GM12878 (cell line): Measurements from ENCODE around the gene DYNC2LI1. TPM values are rescaled to one million over a fixed set of nuclear protein-coding genes. Genes with fewer than 3 reads are reported as not detected.

ENCODE experiments used
- ATAC-seq: fragments of 200-7000 bp; cut with Tn5 transposase; 3 replicates; pipeline ENCODE4 v1.9.1; 2020; ENCODE audit warnings: mild to moderate bottlenecking, moderate library complexity
- BruUV-seq: library from RNA; stranded (reverse); fragments of 400-500 nt; replicated peaks from 2 replicates; lab custom pipeline; 2021; lab: Mats Ljungman, UMichigan
- CTCF ChIA-PET: fragments of 300-600 bp; sonication (Branson Sonifier 250); formaldehyde crosslinking; extraction: SDS; loops from one replicate; lab custom pipeline; 2021; ENCODE audit warnings: inconsistent platforms; lab: Yijun Ruan, JAX
- POLR2A ChIA-PET: fragments of 350-600 bp; formaldehyde crosslinking; extraction: SDS; loops from one replicate; lab custom pipeline; 2021; ENCODE audit warnings: inconsistent platforms; lab: Charles Lee
- RAD21 ChIA-PET: fragments of 300-600 bp; sonication (Branson Sonifier 250); formaldehyde crosslinking; loops from one replicate; lab custom pipeline; 2023; ENCODE audit warnings: antibody characterized with exemption; ENCODE audit not compliant: unreplicated experiment; lab: Charles Lee
- SMC1A ChIA-PET: fragments of 300-600 bp; sonication (Branson Sonifier 250); formaldehyde crosslinking; loops from one replicate; lab custom pipeline; 2023; ENCODE audit not compliant: unreplicated experiment, uncharacterized antibody; lab: Charles Lee
- DNase-seq: peaks from one replicate; pipeline ENCODE4 v3.0.0-alpha.2; 2011; ENCODE audit warnings: low read depth, low spot score
- FAIRE-seq: peaks from 3 replicates; lab custom pipeline; 2011; peaks lifted over from hg19 to GRCh38; lab: Jason Lieb, UNC
- H2AFZ ChIP-seq: 2 replicates; pipeline ENCODE4 v1.6.0; 2011; ENCODE audit warnings: low read depth, low read length, control low read depth; ENCODE audit not compliant: control insufficient read depth
- H3K27ac ChIP-seq: 2 replicates; pipeline ENCODE4 v1.5.1; 2011; ENCODE audit warnings: control low read depth; ENCODE audit not compliant: control insufficient read depth, insufficient read depth
- H3K27me3 ChIP-seq, 2 experiments: replicated peaks in 1 of 2; 2 replicates each; pipeline versions ENCODE4 v1.6.0 to v1.6.1; 2011; ENCODE audit warnings: low read length in 1 of 2; ENCODE audit not compliant: control insufficient read depth in 2 of 2, insufficient read depth in 2 of 2
- H3K36me3 ChIP-seq, 2 experiments: 2 replicates each; pipeline ENCODE4 v1.5.1; 2011; ENCODE audit warnings: low read length in 1 of 2; ENCODE audit not compliant: control insufficient read depth in 2 of 2, insufficient read depth in 2 of 2
- H3K4me1 ChIP-seq: 2 replicates; pipeline ENCODE4 v1.6.1; 2011; ENCODE audit warnings: mild to moderate bottlenecking, low read length, moderate library complexity, mixed read lengths; ENCODE audit not compliant: control insufficient read depth, insufficient read depth
- H3K4me2 ChIP-seq: 2 replicates; pipeline ENCODE4 v1.6.0; 2011; ENCODE audit warnings: control low read depth; ENCODE audit not compliant: control insufficient read depth, insufficient read depth
- H3K4me3 ChIP-seq: fragments of 200-600 bp; sonication (generic); 2 replicates; pipeline ENCODE4 v1.5.1; 2016
- H3K79me2 ChIP-seq: 2 replicates; pipeline ENCODE4 v1.6.0; 2011; ENCODE audit warnings: low read length; ENCODE audit not compliant: control insufficient read depth, insufficient read depth
- H3K9ac ChIP-seq: 2 replicates; pipeline ENCODE4 v1.8.0; 2011; ENCODE audit warnings: low read length, control low read depth, mixed read lengths; ENCODE audit not compliant: control insufficient read depth, insufficient read depth
- H3K9me3 ChIP-seq: replicated peaks from 3 replicates; pipeline ENCODE4 v1.5.1; 2011; ENCODE audit warnings: mild to moderate bottlenecking, low read length; ENCODE audit not compliant: control insufficient read depth, insufficient read depth
- H4K20me1 ChIP-seq: 2 replicates; pipeline ENCODE4 v1.6.0; 2011; ENCODE audit not compliant: control insufficient read depth, insufficient read depth
- ASH2L ChIP-seq: fragments of 300-600, 200-600 bp; sonication (generic); IDR thresholded peaks from 2 replicates; pipeline ENCODE4 v1.6.1; 2017; ENCODE audit warnings: low read depth, mild to moderate bottlenecking, borderline replicate concordance
- BCL11A ChIP-seq: IDR thresholded peaks from 2 replicates; pipeline ENCODE4 v1.6.1; 2011; ENCODE audit warnings: low read depth, low read length
- CEBPZ ChIP-seq: fragments of 150-350 bp; IDR thresholded peaks from 2 replicates; pipeline ENCODE4 v1.6.1; 2016; ENCODE audit warnings: low read depth, low read length
- MTA3 ChIP-seq: IDR thresholded peaks from 2 replicates; pipeline ENCODE4 v1.6.1; 2012; ENCODE audit warnings: low read length, inconsistent platforms, borderline replicate concordance
- NFYA ChIP-seq: IDR thresholded peaks from 2 replicates; pipeline ENCODE4 v1.6.1; 2011; ENCODE audit warnings: low read depth, mild to moderate bottlenecking, low read length, improper control_type of control experiment, borderline replicate concordance
- NR2C2 ChIP-seq: IDR thresholded peaks from 2 replicates; pipeline ENCODE4 v1.6.1; 2011; ENCODE audit warnings: borderline replicate concordance, low read depth; ENCODE audit not compliant: control insufficient read depth, insufficient read length
- PAX8 ChIP-seq: fragments of 450-650 bp; IDR thresholded peaks from 2 replicates; pipeline ENCODE4 v1.6.1; 2017; ENCODE audit warnings: mild to moderate bottlenecking, moderate library complexity
- POLR2A ChIP-seq: IDR thresholded peaks from 2 replicates; pipeline ENCODE4 v1.6.1; 2011; ENCODE audit warnings: low read depth, mild to moderate bottlenecking, low read length
- RELA ChIP-seq: fragments of 450-650 bp; IDR thresholded peaks from 2 replicates; pipeline ENCODE4 v1.8.0; 2014; ENCODE audit warnings: borderline replicate concordance; ENCODE audit not compliant: partially characterized antibody
- RFX5 ChIP-seq: IDR thresholded peaks from 2 replicates; pipeline ENCODE4 v1.6.1; 2011; ENCODE audit warnings: low read depth, low read length, improper control_type of control experiment
- SIN3A ChIP-seq: IDR thresholded peaks from 2 replicates; pipeline ENCODE4 v1.6.1; 2012; ENCODE audit warnings: low read depth, low read length, improper control_type of control experiment
- SMAD1 ChIP-seq: fragments of 450-650 bp; IDR thresholded peaks from 2 replicates; pipeline ENCODE4 v1.6.1; 2018; ENCODE audit warnings: mild to moderate bottlenecking, low read depth; ENCODE audit not compliant: partially characterized antibody
- ZBTB11 ChIP-seq: fragments of 450-650 bp; formaldehyde crosslinking; IDR thresholded peaks from 2 replicates; pipeline ENCODE4 v1.5.0; 2022; ENCODE audit warnings: mild to moderate bottlenecking, missing genetic modification characterization
- ZZZ3 ChIP-seq: IDR thresholded peaks from 2 replicates; pipeline ENCODE4 v1.6.1; 2011; ENCODE audit warnings: low read depth; ENCODE audit not compliant: control insufficient read depth, insufficient read length
- WGBS: methylation state at CpG from one replicate; pipeline ENCODE4 v1.1.6; 2016; ENCODE audit warnings: low lambda C conversion rate; ENCODE audit not compliant: insufficient replicate concordance, insufficient coverage; ENCODE audit errors: missing lambda C conversion rate; 5-methylcytosine and 5-hydroxymethylcytosine counted together
- in situ Hi-C: fragments of 300-500 bp; cut with MboI; formaldehyde crosslinking; loops from 9 replicates; pipeline ENCODE4 v1.14.3; 2018; ENCODE audit warnings: mixed read lengths
- intact Hi-C: fragments of 100-400 bp; cut with micrococcal nuclease; formaldehyde crosslinking; loops from one replicate; pipeline ENCODE4 v1.14.2; 2022; ENCODE audit not compliant: unreplicated experiment
- polyA plus RNA-seq, 11 experiments: library from polyadenylated mRNA; depleted of rRNA in 4 of 11; unstranded in 6 of 11; stranded (reverse) in 5 of 11; fragments of >200 nt; fragmentation: Nextera tagmentation in 4 of 11; fragmentation: Illumina TruSeq in 1 of 11; extraction: Ambion mirVana in 4 of 11; extraction: Trizol in 1 of 11; gene quantifications; 1 replicate in 1 of 11; 2 replicates in 10 of 11; pipeline versions ENCODE4 v1.2.1 to v1.2.3, GENCODE V29; 2011 to 2016; ENCODE audit warnings: inconsistent platforms in 2 of 11, missing spikeins in 2 of 11, low read depth in 1 of 11
- total RNA-seq, 4 experiments: library from RNA; depleted of rRNA in 3 of 4; stranded (reverse); fragments of >200 nt in 3 of 4; fragmentation: Illumina TruSeq in 1 of 4; extraction: Trizol in 1 of 4; gene quantifications; 2 replicates each; pipeline versions ENCODE4 v1.2.1 to v1.2.3, GENCODE V29; 2013 to 2021
- TF ChIP-seq, protein P1 (sequence below): fragments of 450-650 bp; IDR thresholded peaks from 2 replicates; pipeline ENCODE4 v1.6.1; 2014; ENCODE audit warnings: mild to moderate bottlenecking

The DYNC2LI1 gene
- total and polyA plus RNA-seq, 10 of the 15 experiments (the other 5 are each of a cell fraction or from before 2014, with no cell fraction given), result 9.5 to 27.3 (median 19.3) TPM

- ChIA-PET POLR2A (no interaction called here), CTCF (no interaction called here), SMC1A (no interaction called here), RAD21 (no interaction called here)
- Histone ChIP-seq H3K27me3 (peaks cover 1 to 4% of the 10 kb centered on the region in 2 experiments; a peak in 1 of 4 replicates), H3K27ac (no peak overlapping the region), H3K4me3 (no peak overlapping the region), H3K9me3 (no peaks in the 10 kb centered on the region), H3K36me3 (no peaks in the 10 kb centered on the region), H3K79me2 (no peaks in the 10 kb centered on the region), H3K4me2 (no peak overlapping the region), H3K4me1 (no peaks in the 10 kb centered on the region), H2AFZ (no peak overlapping the region), H3K9ac (no peak overlapping the region), H4K20me1 (no peaks in the 10 kb centered on the region)
- no peak for FAIRE-seq
- BruUV-seq, result no TSS peak
- no peak for ATAC-seq
- intact Hi-C loops, result no loop called here
- 42% methylated on average over 8 of the region's 8 CpGs for WGBS
- DNase-seq, result no peak
- in situ Hi-C loops, result no loop called here
- TF ChIP-seq MTA3 (no peak), ZZZ3 (no peak), ZBTB11 (CRISPR knock-in tag) (no peak), NFYA (no peak), CEBPZ (no peak), NR2C2 (no peak), ASH2L (no peak), RELA (no peak), RFX5 (no peak), BCL11A (no peak), SMAD1 (no peak), SIN3A (no peak), PAX8 (no peak), POLR2A (no peak)
- TF ChIP-seq, protein P1, sequence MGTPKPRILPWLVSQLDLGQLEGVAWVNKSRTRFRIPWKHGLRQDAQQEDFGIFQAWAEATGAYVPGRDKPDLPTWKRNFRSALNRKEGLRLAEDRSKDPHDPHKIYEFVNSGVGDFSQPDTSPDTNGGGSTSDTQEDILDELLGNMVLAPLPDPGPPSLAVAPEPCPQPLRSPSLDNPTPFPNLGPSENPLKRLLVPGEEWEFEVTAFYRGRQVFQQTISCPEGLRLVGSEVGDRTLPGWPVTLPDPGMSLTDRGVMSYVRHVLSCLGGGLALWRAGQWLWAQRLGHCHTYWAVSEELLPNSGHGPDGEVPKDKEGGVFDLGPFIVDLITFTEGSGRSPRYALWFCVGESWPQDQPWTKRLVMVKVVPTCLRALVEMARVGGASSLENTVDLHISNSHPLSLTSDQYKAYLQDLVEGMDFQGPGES, result no peak
Measured at GRCh38 chr2:43737097-43737854, 36.6 kb upstream of the DYNC2LI1 start.
